Prostate gland (tissue), 2 donors: ENCODE data around the gene LDLRAD4. TPM values are rescaled to one million over a fixed set of nuclear protein-coding genes. Genes with fewer than 3 reads are reported as not detected.

Experiments
- DNase-seq: peaks from one replicate; pipeline ENCODE4 v3.0.0-alpha.2; 2019; ENCODE audit warnings: low spot score
- H3K27ac ChIP-seq, 2 donors: fragments of 200-600 bp; sonication (generic); 2 replicates each; pipeline ENCODE4 v1.5.1; 2017 to 2019
- H3K27me3 ChIP-seq: fragments of 200-600 bp; sonication (generic); replicated peaks from 2 replicates; pipeline ENCODE4 v1.5.1; 2019; ENCODE audit not compliant: insufficient read depth
- H3K36me3 ChIP-seq, 2 donors: fragments of 200-600 bp; sonication (generic); 1 replicate in 1 of 2; 2 replicates in 1 of 2; pipeline versions ENCODE4 v1.5.1 to v1.8.1; 2017 to 2019
- H3K4me1 ChIP-seq: fragments of 200-600 bp; sonication (generic); replicated peaks from 2 replicates; pipeline ENCODE4 v1.5.1; 2019
- H3K4me3 ChIP-seq, 2 donors: fragments of 200-600 bp; sonication (generic); 2 replicates each; pipeline ENCODE4 v1.5.1; 2017 to 2019
- H3K9me3 ChIP-seq: fragments of 200-600 bp; sonication (generic); 2 replicates; pipeline ENCODE4 v1.5.1; 2017
- CTCF ChIP-seq, 4 experiments: fragments of 200-600 bp in 2 of 4; fragments of 450-650 bp in 2 of 4; sonication (generic) in 2 of 4; IDR thresholded peaks; 1 replicate in 3 of 4; 2 replicates in 1 of 4; pipeline ENCODE4 v1.5.1; 2016 to 2019; ENCODE audit warnings: antibody characterized with exemption in 4 of 4, mild to moderate bottlenecking in 2 of 4, moderate library complexity in 2 of 4
- POLR2A ChIP-seq: fragments of 450-650 bp; IDR thresholded peaks from one replicate; pipeline ENCODE4 v1.6.1; 2016; ENCODE audit warnings: antibody characterized with exemption, mild to moderate bottlenecking
- POLR2AphosphoS5 ChIP-seq: sonication (generic); formaldehyde crosslinking; IDR thresholded peaks from one replicate; pipeline ENCODE4 v1.6.1; 2017; ENCODE audit warnings: antibody characterized with exemption
- WGBS: methylation state at CpG from one replicate; pipeline ENCODE4 v1.1.5; 2018; 5-methylcytosine and 5-hydroxymethylcytosine counted together
- intact Hi-C: fragments of 100-400 bp; cut with DNase I; formaldehyde crosslinking; loops from one replicate; pipeline ENCODE4 v1.14.2; 2022
- total RNA-seq, 2 donors: library from RNA; depleted of rRNA; stranded (reverse); fragments of >200 nt; gene quantifications; one replicate each; pipeline ENCODE4 v1.1.0, GENCODE V29; 2016

Gene LDLRAD4
- total RNA-seq, 2 donors from 2014 or later, result 59.9 to 107 TPM

DNA sequence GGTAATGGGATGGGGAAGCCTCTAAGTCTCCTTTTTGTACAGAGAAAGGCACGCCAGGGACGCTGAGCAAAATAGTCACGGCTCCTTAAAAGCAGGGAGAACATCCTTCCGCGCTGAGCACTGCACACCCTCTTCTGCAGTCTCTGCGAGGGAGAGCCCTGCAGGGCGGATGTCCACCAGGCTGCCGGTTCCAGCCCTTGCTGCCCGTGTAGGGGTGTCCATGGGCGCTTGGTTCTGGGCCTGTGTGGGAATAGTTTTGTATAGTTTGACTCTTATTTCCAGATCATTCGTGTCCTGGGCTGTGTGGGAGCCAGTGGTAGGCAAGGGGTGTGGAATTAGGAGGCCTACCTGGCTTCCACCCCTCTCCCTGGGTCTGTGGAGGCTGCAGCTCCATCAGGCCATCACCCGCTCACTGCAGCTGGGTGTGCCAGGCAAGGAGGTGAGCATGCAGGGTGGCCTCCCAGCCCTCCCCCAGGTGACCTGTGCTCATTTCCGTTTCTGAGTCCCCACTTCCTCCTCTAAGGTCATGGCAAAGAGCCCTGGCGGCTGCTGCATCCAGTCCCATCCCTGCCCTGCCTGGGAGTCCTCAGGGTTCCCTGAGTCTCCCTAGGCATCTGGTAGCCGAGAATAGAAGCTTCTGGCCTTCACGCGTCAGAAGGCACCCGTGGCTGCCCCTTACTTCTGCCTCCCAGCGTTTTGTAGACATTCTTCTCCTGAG lies 202.6 kb downstream of the LDLRAD4 start:
- 88% methylated on average over 19 of the region's 19 CpGs for WGBS
- H3K27me3 ChIP-seq, result no peaks in the 10 kb centered on the region
- no peak overlapping the region for H3K27ac ChIP-seq
- TF ChIP-seq POLR2A, result no peak
- TF ChIP-seq POLR2AphosphoS5, result no peak
- no peak for TF ChIP-seq CTCF (IDR thresholded peaks at IDR 0.05)
- H3K36me3 ChIP-seq, result no peaks in the 10 kb centered on the region
- H3K4me1 ChIP-seq, result no peaks in the 10 kb centered on the region
- no peaks in the 10 kb centered on the region for H3K9me3 ChIP-seq
- intact Hi-C loops, result no loop called here
- H3K4me3 ChIP-seq, result no peak overlapping the region
- DNase-seq, result no peak

GRCh38 chr18:13422541-13423147 lies 204.1 kb downstream of the LDLRAD4 start:
- no peaks in the 10 kb centered on the region for H3K27me3 ChIP-seq
- WGBS, result over 99% methylated on average over 5 of the region's 5 CpGs
- no peak overlapping the region for H3K27ac ChIP-seq
- no peaks in the 10 kb centered on the region for H3K4me1 ChIP-seq
- no peaks in the 10 kb centered on the region for H3K9me3 ChIP-seq
- H3K36me3 ChIP-seq, result no peaks in the 10 kb centered on the region
- H3K4me3 ChIP-seq, result no peak overlapping the region
- intact Hi-C loops, result no loop called here
- TF ChIP-seq POLR2AphosphoS5 (no peak), POLR2A (no peak), CTCF (IDR thresholded peaks at IDR 0.05) (no peak)
- DNase-seq, result no peak

DNA sequence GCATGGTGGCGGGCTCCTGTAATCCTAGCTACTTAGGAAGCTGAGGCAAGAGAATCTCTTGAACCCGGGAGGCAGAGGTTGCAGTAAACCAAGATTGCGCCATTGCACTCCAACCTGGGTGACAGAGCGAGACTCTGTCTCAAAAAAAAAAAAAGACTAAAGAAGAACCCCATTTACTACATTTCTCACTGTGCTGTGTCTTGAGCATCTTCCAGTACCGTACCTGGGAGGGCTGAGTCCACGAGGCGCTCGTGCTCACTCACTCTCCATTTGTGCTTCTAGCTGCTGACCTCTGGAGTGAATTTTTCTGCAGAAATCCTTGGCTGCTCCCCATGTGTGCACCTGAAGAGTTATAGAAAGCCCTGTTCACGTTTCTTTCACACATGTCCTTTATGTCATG lies 204.8 kb downstream of the LDLRAD4 start:
- WGBS, result 97% methylated on average over 9 of the region's 9 CpGs
- TF ChIP-seq POLR2AphosphoS5 (no peak), POLR2A (no peak), CTCF (IDR thresholded peaks at IDR 0.05) (no peak)
- Histone ChIP-seq H3K9me3 (no peaks in the 10 kb centered on the region), H3K36me3 (no peaks in the 10 kb centered on the region), H3K4me1 (no peaks in the 10 kb centered on the region), H3K27ac (no peak overlapping the region), H3K27me3 (no peaks in the 10 kb centered on the region), H3K4me3 (no peak overlapping the region)
- intact Hi-C loops, result no loop called here
- DNase-seq, result no peak

DNA sequence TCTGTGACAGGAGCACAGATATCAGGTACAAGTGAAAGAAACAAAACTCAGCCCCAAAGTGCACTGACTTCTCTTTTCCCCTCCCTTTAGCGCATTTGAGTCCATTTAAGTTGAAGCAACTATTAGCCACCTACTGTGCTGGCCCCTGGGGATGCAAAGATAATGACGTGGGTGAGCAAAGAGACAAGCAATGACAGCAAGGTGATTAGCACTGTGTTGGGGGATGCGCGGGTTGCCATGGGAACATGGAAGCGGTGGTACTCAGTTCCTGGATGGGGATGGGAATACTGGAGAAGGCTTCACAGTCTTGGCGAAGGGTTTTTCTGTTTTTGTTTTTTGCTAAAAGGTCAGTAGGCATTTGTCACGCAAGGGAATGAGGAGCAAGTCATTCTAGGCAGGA lies 205.8 kb downstream of the LDLRAD4 start:
- 94% methylated on average over 7 of the region's 7 CpGs for WGBS
- Histone ChIP-seq H3K4me3 (no peak overlapping the region), H3K27ac (no peak overlapping the region), H3K9me3 (no peaks in the 10 kb centered on the region), H3K27me3 (no peaks in the 10 kb centered on the region), H3K36me3 (no peaks in the 10 kb centered on the region), H3K4me1 (no peaks in the 10 kb centered on the region)
- TF ChIP-seq POLR2A, result no peak
- TF ChIP-seq POLR2AphosphoS5, result no peak
- no peak for TF ChIP-seq CTCF (IDR thresholded peaks at IDR 0.05)
- no peak for DNase-seq
- intact Hi-C loops, result no loop called here
